NCI-H128 (cell line): ENCODE measurements around the gene GNAQ.
A peak's percentile ranks its signal among the peaks of the same experiment; 100 is the strongest.

Experiments
- DNase-seq: peaks from one replicate; lab custom pipeline; 2025; ENCODE audit not compliant: unreplicated experiment; lab: John Stamatoyannopoulos, UW

GNAQ gene

DNA sequence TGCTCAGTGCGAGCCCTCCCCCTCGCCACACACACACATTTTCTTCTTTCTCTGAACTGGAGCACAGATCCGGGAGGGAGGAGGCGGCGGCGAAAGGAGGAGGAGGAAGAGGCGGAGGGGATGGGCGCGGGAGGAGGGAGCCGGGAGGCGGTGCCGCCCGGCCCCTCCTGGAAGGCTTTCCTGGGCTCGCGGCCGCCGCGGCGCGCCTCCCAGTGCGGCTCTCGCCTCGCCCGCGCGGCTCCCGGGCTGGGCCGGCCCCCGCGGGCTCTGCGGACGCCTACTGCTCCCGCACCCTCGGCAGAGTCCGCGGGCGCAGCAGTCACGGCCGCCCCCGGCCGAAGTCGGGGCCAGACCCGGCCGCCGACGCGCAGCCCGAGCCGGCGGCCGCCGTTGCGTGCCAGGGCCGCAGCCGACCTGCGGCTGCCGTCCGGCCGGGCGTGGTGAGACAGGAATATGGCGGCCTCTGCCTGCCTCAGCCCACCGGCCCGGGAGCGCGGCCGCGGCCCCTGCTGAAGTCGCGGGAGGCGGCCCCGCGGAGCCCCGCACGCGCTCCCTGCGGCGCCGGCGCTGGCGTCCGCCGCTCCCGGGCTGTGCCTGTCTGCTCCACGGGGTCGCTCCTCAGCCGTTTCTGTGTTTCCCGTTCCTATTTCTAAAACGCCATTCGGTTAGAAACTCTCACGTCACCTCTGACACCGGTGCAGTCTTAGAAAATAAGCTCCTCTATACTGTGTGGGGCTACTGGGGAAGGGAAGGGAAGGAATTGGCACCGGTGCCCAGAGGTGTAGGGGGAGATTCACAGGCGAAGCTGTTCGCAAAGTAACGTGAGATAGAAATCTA lies 500 bp upstream of the GNAQ start:
- DNase-seq, result peak; percentile 55

DNA sequence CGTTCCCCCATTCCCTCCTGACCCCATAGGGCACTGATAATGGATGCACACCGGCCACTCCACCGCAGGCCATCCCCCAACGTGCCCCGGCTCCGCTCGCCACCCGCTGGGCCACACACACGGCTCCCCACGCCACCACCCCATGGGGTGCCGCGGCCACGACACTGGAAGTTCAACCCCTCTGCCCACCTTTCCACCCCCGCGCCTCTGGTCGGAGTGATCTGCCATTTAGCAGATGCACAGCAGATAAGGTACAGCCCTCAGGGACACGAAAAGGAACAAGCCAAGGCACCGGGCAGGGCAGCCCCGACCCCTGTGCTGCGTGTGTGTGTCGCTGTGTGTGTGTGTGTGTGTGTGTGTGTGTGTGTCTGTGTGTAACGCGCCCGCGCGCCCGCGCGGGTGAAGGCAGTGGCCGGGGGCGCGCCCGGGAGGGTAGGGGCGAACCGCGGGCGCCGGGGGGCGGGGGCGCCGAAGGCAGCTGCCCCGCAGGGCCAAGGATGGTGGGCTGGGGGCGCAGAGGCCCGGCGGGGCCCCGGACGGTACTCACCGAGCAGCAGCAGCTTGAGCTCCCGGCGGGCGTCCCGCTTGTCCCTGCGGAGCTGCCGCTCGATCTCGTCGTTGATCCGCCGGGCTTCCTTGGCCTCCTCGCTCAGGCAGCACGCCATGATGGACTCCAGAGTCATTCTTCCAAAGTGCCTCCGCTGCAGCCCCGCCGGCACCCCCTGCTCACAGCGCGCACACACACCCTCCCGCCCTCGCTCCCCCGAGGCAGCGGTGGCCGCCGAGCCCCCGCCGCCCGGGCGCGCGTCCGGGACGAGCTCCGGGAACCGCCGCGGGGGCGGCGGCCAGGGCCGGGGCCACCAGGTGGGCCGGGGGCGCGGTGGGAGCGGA lies 813 bp downstream of the GNAQ start:
- DNase-seq, result no peak

DNA sequence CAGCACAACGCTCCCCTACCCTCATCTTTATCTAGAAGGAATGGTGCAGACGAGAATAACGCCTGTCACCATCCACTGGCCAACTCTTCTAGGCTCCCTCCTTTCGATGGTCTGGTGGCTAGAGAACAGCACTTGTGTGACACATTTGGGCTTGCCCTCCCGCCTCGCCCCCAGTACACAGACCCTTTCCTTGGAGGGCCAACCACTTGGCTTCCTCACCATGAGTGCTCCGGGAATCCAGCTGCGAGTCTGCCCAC lies 1.4 kb downstream of the GNAQ start:
- DNase-seq, result no peak

DNA sequence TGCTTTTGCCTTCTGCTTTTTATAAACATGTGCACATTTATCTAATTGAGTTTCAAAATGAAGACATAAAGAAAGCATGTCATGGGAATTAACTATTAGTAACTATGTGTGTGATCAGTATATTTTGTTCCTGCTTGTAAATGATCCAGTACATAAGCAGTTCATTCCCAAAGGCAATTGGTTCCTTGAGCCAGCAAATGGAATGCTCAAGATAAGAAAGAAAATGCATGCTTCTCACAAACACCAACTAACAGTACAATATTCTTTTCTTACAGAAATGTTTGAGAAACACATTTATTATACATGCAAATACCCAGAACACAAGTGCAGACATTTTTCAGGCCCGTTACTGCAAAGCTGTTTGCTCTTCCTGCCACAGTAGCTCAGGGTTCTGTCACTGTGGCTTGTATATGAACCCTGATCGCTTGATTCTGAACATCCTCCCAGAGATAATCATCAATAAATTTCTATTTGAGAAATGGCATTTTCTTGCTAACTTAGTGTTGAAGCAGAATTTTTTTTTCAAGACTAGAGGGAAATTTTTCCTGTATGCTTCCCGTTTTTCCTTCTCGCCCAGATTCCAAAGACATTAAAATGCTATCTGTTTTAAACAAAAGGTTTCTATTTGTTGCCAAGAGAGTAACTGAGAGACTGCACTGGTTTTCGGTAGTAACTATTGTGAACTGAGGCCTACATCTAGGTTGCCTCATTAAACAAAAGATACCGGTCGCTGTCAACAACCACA lies 1.9 kb downstream of the GNAQ start:
- no peak for DNase-seq

DNA sequence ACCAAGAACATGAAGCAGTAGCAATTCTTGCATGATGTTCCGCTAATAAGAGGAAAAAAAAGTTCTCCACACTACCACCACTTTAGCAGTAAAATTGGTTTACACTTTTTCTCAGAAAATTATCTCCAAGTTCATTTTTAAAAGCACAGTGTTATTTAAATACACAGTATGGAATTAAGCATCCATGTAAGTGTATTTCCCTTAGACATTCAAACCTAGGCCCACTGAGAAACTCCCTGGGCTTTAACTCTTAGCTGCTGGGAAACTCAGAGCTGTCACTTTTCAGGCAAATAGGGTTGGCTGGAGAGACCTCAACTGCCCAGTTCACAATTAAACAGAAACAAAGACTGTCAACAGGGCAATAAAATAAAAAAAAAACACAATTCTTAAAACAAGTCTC lies 2.7 kb downstream of the GNAQ start:
- no peak for DNase-seq

DNA sequence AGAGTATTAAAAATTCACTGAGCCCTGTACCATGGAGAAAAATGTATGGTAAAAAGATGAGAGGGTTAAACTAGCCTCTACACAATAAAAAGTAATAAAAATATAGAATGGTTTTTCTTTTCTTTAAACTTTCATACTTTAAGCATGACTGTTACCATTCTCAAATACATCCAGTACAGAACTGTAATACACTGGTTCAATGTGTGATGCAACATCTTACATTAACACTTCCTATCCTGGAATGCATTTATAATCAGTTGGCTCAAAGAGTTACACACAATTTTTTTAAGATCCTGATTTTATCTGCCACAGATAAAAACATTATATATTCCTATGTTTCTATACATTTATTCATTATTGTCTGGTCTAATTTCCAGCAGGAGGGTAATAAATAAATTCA lies 4.7 kb downstream of the GNAQ start:
- no peak for DNase-seq

DNA sequence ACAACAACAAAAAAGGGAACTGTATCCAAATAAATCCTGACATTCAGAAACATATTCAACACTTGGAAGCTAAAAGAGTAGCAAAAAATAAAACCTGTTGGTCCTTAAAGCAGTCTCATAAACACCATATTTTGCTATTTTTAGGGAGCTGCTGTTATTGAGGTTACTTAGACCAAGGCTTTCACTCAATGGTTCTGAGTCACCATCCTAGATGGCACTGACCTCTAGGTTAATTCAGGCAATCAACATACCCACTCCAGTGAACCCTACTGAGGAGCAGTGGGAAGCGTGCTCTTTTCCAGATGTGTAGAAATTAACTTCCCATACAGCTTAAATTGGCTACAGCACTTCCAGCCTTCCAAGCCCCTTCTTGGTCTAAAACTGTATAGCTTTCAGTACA lies 5.2 kb downstream of the GNAQ start:
- no peak for DNase-seq

DNA sequence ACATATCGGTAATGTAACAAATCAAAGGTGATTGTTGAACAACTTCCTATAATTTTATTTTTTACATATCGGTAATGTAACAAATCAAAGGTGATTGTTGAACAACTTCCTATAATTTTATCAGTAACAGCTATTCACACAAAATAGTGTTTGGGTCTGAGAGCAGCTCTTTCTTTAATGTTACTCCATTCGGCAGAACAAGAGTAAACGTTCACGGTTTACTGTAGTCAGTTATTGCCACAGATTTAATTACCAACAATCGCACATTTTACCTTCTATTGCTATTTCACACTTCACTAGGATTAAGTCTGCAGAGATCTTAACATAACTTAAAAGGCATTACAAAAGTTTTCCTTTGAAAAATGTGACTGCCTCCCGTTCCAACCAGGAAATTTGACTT lies 6.4 kb downstream of the GNAQ start:
- no peak for DNase-seq

DNA sequence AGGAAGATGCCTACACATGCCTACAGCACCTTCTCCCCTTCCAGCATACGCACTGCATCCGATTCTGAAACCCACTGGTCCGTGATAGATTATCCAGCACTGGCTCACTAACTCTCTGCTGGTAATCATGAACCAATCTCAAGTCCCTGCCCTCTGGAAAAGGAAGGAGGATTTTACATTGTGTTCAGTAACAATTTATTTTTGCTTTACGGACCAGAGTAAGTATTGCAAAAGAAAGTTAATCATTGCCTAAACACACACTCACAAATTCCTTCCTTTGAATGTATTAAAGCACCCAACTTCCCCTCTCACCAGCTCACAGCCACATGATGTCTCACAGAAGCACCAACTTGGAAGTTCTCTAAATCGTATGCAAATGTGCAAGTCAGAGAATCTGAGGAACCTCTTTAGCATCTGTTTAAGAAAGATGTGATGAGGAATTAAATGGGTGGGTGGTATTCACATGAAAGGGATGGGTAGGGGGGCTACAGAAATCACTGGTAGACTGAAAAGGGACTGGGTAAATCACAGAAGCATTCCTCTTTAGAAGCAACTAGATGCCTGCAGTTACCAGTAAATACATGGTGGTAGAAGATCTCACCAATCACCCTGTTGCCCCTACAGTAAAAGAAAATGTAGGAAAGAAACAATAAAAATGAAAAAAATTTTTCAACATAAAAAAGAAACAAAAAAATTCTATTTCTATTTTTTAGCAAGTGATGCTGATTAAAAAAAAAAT lies 8.4 kb downstream of the GNAQ start:
- DNase-seq, result no peak

DNA sequence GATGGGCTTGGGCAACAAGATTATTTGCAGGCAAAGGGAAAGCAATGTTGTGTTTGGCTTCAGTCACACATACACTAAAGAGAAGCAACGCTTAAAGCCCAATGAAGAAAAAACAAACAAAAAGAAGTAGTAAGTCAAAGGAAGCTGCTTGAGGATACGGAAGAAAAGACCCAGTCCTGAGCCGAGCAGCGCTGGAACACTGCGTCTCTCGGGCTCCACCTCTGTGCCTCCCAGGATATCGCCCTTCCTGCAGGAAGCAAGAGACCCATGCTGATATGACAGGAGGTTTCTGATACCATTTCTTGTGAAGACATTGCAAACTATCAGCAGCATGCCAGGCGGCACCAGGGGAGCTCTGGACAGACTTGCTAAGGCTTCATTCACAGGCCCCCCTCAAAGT lies 9.9 kb downstream of the GNAQ start:
- no peak for DNase-seq

DNA sequence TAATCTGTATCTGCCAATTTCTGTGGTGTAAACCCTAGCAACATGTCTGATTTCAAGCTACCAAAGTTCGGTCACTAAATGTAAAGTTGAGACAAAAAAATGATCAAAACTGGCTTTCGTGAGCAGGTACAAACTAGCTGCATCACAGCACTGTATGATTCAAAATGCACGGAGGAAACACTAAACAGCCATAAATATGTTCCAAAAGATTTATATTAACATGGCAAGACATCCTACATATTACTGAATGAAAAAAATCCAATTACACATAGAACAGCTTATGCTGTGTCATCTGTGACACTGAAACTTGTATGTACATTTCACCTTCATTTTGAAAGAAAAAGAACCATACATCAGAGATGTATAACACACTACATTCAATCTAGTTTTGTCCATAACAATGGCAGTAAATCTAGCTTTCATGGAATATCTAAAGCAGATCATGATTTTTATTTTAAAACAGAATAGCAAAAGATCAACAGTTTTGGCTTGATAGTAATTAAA lies 14.4 kb downstream of the GNAQ start:
- DNase-seq, result no peak

DNA sequence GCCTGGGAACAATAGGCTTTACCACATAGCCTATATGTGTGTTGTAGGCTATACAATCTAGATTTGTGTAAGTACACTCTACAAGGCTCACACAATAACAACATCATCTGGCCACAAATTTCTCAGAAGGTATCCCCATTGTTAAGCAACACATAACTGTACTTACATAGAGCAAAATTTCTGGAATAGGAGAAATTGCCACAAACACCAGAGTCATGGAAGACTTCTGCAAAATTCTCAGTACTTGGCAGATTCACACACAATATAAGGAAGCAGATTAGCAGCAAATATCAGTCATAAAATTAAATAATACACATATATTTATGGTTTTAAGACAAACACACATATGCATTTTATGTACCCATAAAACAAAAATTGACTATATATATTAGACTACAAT lies 16.4 kb downstream of the GNAQ start:
- no peak for DNase-seq

DNA sequence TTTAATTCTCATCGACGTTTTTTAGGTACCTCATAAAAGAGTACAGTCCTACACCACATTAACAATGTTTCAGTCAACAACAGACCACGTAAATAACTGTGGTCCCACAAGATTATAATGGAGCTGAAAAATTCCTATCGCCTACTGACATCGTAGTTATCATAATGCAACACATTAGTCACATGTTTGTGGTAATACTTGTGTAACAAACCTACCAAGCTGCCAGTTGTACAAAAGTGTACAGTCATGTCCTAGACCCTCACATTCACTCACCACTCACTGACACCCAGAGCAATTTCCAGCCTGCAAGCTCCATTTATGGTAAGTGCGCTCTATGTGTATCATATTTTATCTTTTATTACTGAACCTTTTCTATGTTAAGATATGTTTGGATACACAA lies 16.8 kb downstream of the GNAQ start:
- DNase-seq, result no peak

DNA sequence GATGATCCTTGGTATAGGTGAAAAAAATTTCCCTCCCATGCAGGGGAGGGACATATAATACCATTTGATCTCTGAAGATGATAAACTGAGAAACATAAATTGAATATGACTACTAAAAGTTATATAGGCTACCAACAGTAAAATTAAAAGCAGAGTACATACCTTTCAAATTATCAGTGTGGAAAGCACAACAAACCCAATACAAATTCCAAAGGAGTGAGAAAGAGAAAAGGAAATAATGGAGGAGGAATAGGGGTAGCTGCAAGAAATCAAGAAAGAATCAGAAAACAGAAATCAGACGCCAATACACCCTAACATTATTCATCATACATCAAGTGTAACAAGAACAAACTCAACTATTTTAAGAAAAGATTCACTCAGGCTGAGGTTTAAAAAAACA lies 17.7 kb downstream of the GNAQ start:
- DNase-seq, result no peak

DNA sequence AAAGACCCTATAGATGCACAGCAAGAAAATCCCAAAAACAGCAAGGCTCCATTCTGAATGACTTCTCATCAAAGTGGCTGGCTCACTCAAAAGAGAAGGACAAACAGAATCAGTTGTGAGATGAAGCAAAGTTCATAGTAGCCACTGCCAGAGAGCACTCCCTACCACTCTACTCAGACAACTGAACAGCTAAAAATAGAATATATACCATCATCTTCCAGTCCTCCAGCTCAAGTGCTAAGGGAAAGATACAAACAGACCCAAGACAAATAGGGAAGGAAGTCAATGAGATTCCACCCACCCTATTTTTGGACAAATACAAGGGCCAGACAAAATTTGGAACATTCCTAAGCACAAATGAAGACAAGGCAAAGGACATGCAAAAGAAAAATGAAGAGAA lies 20.6 kb downstream of the GNAQ start:
- DNase-seq, result no peak

DNA sequence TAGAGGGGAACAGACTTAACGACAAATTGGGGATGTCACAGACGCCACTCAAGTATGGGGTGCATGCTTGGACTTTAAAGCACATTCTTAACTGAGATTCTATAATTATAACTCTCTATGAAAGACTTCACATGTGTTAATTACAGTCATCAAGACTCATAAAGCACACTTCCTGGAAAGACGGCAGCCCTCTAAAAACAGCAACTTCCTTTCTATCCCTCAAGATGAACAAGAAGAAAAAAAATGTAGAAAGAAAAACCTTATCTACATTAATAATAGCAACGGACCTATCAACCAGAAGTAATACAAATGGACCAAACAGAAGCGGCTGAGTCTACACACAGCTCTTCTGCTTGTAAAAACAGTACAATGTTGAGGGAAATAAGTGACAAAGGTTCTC lies 21.2 kb downstream of the GNAQ start:
- DNase-seq, result no peak

DNA sequence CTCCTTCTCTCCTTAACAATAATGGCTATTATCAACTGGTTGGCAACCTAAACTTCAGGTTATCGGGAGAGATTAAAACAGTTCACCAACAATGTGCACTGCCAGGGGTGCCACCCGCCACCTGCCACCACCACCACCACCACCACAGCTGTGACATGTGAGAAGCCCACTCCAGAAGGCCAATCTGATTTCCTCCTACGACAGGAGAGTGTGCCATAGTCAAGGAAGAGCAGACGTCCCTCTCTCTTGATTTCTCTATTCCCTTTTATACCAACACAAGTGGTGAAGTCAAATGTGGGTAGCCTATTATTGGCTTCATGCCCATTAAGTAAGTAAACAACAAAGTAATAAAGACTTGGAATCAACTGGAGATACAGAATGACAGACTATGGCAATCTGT lies 22.4 kb downstream of the GNAQ start:
- DNase-seq, result no peak

DNA sequence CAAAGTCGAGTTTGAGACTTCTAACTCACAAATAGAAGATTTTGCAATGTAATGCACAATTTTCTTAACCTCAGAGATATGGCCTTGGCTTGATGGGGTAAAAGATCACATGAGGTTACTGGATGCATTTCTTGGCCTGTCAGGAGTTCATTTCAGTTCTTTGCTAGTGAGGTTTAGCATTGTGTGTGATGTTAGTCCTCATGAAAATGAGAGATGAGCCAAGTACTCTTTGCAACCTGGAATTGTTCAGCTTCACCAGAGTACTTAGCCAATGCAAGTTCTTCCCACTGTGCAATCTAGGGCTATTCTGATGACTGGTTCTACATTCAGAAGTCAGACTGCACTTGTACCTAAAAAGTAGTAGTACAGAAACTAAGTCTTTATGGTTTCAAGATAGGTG lies 24.9 kb downstream of the GNAQ start:
- DNase-seq, result no peak

DNA sequence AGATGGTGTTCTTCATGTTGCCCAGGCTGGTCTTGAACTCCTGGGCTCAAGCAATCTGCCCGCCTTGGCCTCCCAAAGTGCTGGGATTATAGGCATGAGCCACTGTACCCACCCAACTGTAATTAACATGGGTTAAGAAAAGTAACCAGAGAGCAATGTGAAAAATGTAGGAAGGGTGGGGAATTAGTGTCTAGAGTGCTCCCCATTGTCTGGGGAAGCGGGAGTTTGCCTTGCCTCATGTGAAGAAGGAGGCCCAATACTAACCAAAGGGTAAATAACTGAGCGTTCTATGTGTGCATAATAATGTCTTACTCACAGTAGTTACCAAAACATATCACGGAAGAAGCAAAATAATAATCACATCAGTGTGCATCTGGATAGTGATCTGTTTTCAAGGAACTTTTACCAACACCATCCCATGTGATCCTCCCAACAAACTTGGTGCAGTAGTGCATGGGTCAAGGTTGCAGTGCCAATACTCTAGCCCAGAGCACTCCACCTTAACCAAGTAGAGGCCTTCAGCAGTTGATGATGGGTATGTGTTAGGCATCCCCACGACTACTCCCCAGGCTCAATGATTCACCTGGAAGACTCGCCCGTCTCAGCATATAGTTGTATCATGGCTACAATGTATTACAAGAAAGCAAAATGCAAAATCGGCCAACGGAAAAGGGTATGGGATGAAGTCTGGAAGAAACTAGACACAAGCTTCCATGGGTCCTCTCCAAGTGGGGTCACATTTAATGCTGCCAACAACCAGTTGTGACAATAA lies 26.2 kb downstream of the GNAQ start:
- no peak for DNase-seq

DNA sequence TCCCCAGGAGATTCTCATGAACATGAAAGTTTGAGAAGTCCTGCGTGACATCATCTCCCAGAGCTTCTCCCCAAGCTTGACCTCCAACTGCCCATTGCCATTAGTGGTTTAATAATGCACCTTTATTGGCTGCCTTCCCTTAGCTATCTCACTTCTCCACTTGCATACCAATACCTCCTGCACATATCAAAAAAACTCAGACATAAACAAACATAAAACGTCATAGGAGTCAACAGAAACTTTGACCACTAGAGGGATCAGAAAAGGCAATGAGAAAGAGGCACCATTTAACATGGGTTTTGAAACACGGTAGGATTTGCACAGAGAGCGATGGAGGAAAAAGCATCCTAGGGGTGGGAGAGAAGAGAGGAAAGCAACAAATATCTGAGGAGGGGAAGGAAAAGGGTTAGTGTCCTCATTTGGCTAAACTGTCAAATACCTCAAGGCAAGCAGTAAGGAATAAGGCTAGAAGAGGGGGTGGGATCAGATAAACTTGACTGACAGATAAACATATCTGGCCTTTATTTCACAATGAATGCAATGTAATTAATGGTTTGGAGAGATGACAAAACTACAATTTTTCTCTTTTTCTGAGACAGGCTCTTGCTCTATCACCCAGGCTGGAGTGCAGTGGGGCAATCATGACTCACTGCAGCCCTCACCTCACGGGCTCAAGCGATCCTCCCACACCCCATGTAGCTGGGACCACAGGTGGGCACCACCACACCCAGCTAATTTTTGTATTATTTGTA lies 27.0 kb downstream of the GNAQ start:
- DNase-seq, result no peak
